Fibroblast of the conjunctiva (primary cell): Measurements from ENCODE around the gene DLG2.

Experiments
- DNase-seq: peaks from one replicate; pipeline ENCODE4 v3.0.0-alpha.2; 2010; ENCODE audit warnings: low read depth

The DLG2 gene

GRCh38 chr11:83840326-83840725, 1786.8 kb downstream of the DLG2 start:
- DNase-seq, result no peak

GRCh38 chr11:83836883-83837654, 1790.1 kb downstream of the DLG2 start:
- peak; percentile 12 for DNase-seq

GRCh38 chr11:83836065-83836464, 1791.1 kb downstream of the DLG2 start:
- DNase-seq, result no peak

DNA sequence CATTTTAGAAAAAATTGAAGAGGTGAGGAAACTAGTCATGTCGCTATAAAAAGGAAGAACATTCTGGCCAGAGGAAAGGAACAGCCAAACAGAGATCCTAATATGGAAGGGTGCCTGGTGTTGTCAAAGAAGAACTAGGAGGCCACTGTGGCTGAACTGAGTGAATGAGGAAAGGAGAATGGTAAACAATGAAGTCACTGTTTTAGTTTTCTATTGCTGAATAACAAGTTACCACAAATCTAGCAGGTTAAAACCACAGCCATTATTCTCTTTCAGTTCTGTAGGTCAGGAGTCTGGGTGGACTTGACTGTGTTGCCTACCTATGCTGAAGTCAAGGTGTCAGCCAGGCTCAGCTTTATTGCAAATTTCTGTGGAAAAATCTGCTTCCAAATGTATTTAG, 1791.7 kb downstream of the DLG2 start:
- no peak for DNase-seq

- DNase-seq, result no peak
Measured at GRCh38 chr11:83831929-83832328, 1795.2 kb downstream of the DLG2 start.

GRCh38 chr11:83827940-83828554, 1799.1 kb downstream of the DLG2 start:
- peak; percentile 30 for DNase-seq

- DNase-seq, result no peak
Measured at GRCh38 chr11:83827520-83827919, 1799.6 kb downstream of the DLG2 start.

- DNase-seq, result no peak
Measured at GRCh38 chr11:83826078-83826477, 1801.1 kb downstream of the DLG2 start.

DNA sequence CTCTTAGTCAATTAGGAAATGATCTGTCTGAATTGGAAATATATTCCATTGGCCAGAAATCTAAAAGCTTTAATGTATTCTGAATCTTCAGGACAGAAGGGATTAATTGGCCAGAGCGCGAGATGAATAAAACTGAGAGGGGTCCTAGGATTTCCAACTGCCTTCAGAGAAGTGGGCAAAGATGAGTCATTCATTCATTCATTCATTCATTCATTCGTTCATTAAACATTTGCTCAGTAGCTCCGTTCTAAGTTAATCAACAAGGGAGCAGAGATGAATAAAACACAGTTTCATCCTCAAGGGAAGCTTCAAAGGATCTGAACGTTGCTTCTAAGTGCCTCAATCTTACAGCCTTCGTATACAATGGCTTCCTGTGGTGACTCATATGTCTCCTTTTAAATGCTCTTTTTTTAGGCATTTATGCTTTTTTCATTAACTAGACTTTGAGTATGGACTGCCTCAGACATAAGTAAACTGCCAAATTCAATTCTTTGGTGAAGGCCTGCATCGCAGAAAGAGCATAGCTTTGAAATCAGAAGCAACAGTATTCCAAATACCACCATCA, 1803.6 kb downstream of the DLG2 start:
- no peak for DNase-seq

DNA sequence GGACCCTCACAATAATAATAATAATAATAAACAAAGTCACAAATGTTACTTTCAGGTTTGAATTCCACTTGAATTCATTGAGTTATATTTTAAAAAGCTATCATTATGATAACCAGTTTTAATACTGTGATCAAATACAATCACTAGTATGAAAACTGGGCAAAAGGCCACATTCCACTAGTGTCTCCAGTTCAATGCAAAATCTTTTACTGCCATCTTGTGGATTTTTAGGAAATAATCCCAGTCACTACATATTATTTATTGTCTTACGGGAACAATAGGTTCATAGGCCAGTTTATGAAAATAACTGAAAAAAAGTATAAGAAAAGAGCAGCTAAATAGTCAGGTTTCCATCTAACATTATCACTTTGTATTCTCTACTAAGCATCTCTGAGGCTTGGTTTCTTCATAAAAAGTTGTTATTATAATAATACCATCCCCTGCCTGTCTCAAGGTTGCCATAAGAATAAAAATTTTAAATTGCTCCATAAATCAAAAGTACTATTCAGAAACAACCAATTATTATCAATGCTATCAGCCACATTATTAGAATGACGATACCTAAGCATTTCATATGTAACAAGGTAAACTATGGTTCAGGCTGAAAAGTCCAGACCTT, 1807.1 kb downstream of the DLG2 start:
- peak; percentile 70 for DNase-seq

DNA sequence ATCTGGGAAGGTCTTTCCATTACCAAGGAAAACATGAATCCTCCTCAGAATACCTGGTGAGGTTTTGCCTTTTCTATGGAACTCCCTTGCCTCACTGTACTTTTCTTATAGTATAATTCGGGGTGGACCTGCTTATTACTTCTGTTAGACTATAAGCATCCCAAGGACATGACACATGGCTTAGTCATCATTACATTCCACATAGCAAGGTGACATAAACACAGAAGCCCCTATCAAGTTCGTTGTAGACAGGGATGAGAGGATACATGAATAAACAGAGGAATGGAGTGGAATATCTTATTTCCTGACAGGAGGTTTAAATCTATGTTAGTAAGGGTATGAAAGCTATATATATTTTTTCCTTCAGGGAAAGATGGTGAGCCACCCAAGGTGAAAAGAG, 1808.8 kb downstream of the DLG2 start:
- no peak for DNase-seq

GRCh38 chr11:83816572-83817187, 1810.5 kb downstream of the DLG2 start:
- DNase-seq, result peak; percentile 13

GRCh38 chr11:83815736-83816135, 1811.4 kb downstream of the DLG2 start:
- DNase-seq, result no peak

- DNase-seq, result no peak
Measured at GRCh38 chr11:83813296-83813695, 1813.8 kb downstream of the DLG2 start.

- DNase-seq, result no peak
Measured at GRCh38 chr11:83809274-83809673, 1817.9 kb downstream of the DLG2 start.

DNA sequence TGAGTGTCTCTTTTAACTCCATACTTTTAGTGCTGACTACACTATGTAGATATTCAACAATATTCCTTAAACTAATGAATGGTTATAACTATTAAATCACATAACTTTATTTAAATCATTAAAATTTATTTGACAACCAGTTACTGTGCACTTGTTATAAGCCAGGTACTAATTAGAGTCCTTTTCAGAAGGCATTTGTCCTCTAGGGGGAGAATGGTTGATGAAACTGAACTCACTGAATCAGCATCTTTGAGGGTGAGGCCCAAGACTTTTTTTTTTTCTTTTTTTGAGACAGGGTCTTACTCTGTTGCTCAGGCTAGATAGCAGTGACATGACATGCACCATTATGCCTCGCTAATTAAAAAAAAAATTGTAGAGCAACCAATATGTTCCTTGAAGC, 1825.3 kb downstream of the DLG2 start:
- no peak for DNase-seq

- DNase-seq, result no peak
Measured at GRCh38 chr11:83793310-83793709, 1833.8 kb downstream of the DLG2 start.

DNA sequence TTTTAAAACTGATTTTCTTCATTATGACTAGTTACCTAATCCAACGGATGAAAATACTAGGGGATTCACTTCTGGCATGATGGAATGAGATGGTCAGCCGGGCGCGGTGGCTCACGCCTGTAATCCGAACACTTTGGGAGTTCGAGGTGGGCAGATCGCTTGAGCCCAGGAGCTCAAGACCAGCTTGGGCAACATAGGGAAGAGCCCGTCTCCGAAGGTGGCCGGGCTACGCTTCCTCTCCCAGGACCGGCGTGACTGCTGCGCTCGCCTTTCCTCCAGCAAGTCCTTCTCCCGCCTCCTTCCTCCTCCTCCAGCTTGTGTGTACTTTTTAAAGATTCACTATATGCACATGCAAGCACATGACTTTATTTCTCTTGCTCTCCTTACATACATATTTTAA, 1835.6 kb downstream of the DLG2 start:
- DNase-seq, result no peak

DNA sequence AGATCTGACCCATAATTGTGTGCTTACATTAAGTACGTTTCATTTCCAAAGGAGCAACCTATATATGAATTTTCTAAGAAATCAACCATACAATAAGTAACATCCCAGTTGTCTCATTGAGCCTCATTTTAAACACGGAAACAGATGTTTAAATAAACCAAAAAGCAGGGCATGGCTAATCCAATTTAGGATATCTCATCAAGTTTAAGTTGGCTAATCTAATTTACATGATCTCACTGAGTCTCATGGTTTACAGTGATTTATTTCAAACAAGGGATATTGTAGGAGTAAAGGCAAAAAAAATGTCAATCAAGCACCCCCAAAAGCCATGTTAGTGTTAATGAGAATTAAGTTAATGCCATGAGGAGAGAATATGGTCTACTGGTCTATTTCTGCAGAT, 1841.2 kb downstream of the DLG2 start:
- DNase-seq, result no peak

DNA sequence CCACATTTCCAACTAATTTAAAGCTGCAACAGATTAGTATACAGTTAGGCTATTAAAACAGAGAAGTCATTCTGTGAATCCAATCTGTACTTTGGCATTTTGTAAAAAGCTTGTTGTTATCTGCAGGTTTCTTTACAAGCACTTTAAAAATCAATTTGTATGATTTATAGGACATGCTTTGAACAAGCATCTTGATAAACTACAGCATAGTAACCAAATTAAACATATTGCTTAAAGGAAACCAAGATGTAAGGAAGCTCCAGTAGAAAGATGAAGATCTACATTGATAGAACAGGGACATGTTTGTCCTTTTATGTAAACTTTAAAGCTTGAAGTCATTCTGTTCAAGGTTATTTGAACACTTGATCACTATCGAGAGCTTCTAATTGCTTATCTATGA, 1842.7 kb downstream of the DLG2 start:
- no peak for DNase-seq

DNA sequence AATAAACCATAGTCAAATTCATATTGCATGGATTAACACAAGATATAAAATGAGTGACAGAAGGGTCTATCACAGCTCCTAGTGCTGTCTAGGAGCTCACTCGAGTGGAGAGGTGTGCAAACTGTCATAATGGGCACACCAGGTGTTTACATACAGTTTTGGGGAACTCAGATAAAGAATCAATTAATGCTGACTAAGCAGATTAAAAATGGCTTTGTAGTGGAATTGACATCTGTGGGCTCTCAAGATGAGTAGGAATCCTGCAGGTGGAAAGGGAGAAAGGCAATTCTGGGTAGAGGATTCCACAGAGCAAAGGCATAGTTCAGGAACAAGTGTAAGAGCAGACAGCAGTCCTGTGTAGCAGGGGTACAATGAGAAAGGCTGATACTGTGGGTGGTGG, 1844.8 kb downstream of the DLG2 start:
- no peak for DNase-seq

- peak; percentile 20 for DNase-seq
Measured at GRCh38 chr11:83779876-83780275, 1847.3 kb downstream of the DLG2 start.

DNA sequence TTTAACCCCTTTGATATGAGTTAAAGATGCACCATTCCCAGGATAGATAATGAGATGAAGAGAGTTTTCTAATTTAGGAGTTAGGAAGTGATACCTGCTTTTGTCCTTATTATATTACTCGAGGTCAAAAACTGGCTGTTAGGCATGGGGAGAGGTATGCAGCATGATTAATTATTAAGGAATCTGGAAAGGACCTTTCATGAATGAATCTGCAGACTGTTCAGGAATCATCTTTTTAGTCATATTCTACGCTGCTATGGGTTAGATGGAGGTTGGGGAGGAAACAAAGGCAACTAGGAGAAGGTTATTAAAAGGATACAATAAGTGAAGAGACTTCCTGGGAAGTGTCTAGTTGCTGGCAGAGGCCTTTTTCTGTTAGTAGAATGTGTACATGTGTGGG, 1848.5 kb downstream of the DLG2 start:
- DNase-seq, result no peak
